Measurements from ENCODE around the gene SLC26A9. TPM values are rescaled to one million over a fixed set of nuclear protein-coding genes. Genes with fewer than 3 reads are reported as not detected.

SLC26A9 gene
- total RNA-seq (2021; fragmentation: NEBNext Ultra II Directional; extraction: Animal tissue kit (Norgen Biotek cat#: 25700)): not detected
- long read RNA-seq: 0 reads

DNA sequence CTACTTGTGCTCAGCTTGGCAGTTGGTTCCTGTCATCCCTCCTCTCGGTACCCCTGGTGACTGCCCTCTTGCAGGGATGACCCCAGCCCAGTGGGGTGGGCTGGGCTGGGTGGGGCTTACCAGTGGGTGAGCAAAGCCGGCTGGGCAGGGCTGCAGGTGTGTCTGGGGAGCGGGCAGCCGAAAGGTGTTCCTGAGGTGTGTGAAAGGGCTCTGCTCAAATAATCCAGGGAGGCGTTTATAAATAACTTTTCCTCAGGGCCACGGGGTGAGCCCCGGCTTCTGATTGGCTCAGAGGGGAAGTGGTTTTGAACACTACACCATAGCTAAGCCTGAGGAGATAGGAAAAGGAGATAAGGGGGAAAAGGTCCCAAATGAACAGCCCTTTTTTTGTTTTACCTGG lies at the start of gene SLC26A9:
TSS of gene SLC26A9 (minus strand) at position 212 of the 400 bp plus-strand sequence. CDS start 7,636 bp downstream, outside the sequence.
- Mint-ChIP-seq H3K27me3 (ENCODE audit: insufficient read depth) (peaks cover 47% of the 10 kb centered on the region), H3K4me1 (ENCODE audit: low read depth) (peaks cover 6% of the 10 kb centered on the region; the same call in 1 of the 2 replicates), H3K36me3 (ENCODE audit: low read depth) (no peaks in the 10 kb centered on the region), H3K4me3 (no peak within 1 kb of the TSS), H3K9me3 (no peaks in the 10 kb centered on the region), H3K27ac (no peak within 1 kb of the TSS)
- DNase-seq: no peak
- TF ChIP-seq, protein P1, sequence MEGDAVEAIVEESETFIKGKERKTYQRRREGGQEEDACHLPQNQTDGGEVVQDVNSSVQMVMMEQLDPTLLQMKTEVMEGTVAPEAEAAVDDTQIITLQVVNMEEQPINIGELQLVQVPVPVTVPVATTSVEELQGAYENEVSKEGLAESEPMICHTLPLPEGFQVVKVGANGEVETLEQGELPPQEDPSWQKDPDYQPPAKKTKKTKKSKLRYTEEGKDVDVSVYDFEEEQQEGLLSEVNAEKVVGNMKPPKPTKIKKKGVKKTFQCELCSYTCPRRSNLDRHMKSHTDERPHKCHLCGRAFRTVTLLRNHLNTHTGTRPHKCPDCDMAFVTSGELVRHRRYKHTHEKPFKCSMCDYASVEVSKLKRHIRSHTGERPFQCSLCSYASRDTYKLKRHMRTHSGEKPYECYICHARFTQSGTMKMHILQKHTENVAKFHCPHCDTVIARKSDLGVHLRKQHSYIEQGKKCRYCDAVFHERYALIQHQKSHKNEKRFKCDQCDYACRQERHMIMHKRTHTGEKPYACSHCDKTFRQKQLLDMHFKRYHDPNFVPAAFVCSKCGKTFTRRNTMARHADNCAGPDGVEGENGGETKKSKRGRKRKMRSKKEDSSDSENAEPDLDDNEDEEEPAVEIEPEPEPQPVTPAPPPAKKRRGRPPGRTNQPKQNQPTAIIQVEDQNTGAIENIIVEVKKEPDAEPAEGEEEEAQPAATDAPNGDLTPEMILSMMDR (IDR thresholded peaks at IDR 0.05): no peak

- DNase-seq: no peak
- no peaks in the 10 kb centered on the region for H3K9me3 Mint-ChIP-seq
- H3K27ac Mint-ChIP-seq: no peak overlapping the region
- peaks cover 10% of the 10 kb centered on the region for H3K4me1 Mint-ChIP-seq (ENCODE audit: low read depth)
- peaks cover 6% of the 10 kb centered on the region for H3K27me3 Mint-ChIP-seq (ENCODE audit: insufficient read depth)
- peaks cover 10% of the 10 kb centered on the region for H3K36me3 Mint-ChIP-seq (ENCODE audit: low read depth)
- H3K4me3 Mint-ChIP-seq: no peak overlapping the region
- TF ChIP-seq, protein P1 (IDR thresholded peaks at IDR 0.05): no peak
Observed at GRCh38 chr1:205992218-205992882, 49.1 kb upstream of the SLC26A9 start.

GRCh38 chr1:205991237-205991636 lies 48.0 kb upstream of the SLC26A9 start:
- Mint-ChIP-seq H3K36me3 (ENCODE audit: low read depth) (peaks cover 10% of the 10 kb centered on the region), H3K4me3 (no peak overlapping the region), H3K4me1 (ENCODE audit: low read depth) (peaks cover 10% of the 10 kb centered on the region), H3K9me3 (no peaks in the 10 kb centered on the region), H3K27ac (no peak overlapping the region), H3K27me3 (ENCODE audit: insufficient read depth) (peaks cover 2% of the 10 kb centered on the region; the same call in 1 of the 2 replicates)
- peak; percentile 38 for DNase-seq
- TF ChIP-seq, protein P1 (IDR thresholded peaks at IDR 0.05): no peak

DNA sequence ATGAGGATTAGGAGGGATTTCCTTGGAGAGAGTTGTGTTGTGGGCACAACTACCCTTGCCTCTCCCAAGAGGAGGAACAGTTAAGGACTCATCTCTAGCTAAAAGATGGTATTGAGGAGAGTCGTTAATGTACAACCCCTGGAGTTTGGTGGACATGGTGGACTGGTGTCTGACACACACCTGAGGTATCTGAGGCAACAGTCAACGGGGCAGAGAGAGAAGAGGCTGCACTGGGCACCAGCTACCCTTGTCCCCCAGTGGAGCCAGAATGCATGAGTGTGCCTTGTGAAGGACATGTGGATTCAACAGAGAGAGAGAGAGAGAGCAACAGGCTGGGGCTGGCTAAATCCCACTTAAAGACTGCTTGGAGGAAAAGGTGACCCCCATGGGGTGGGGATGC lies 47.0 kb upstream of the SLC26A9 start:
- Mint-ChIP-seq H3K27me3 (ENCODE audit: insufficient read depth) (peaks cover 2% of the 10 kb centered on the region; the same call in 1 of the 2 replicates), H3K4me3 (no peak overlapping the region), H3K4me1 (ENCODE audit: low read depth) (peaks cover 10% of the 10 kb centered on the region), H3K27ac (no peak overlapping the region), H3K9me3 (no peaks in the 10 kb centered on the region), H3K36me3 (ENCODE audit: low read depth) (peaks cover 10% of the 10 kb centered on the region)
- no peak for DNase-seq
- TF ChIP-seq, protein P1 (IDR thresholded peaks at IDR 0.05): no peak

DNA sequence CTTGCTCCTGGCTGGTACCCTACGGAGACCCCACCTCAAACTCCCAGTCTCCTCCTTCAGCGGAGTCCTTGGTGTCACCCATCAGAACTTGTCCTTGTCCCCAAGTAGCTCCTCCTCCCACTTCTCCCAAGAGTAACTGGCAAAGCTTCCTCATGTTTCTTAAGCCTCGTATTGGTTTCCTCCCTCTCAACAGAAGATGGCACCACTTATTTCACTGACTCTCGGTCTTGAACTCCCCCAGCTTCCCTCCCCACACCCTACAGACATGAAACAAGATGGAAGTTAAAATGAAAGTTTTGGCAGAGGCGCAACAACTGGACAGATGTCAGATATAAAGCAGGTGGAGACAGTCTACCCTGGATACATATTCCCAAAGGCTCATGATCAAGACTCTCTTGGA lies 46.5 kb upstream of the SLC26A9 start:
- Mint-ChIP-seq H3K9me3 (no peaks in the 10 kb centered on the region), H3K27ac (no peak overlapping the region), H3K36me3 (ENCODE audit: low read depth) (peaks cover 10% of the 10 kb centered on the region), H3K27me3 (ENCODE audit: insufficient read depth) (peaks cover 2% of the 10 kb centered on the region; the same call in 1 of the 2 replicates), H3K4me3 (no peak overlapping the region), H3K4me1 (ENCODE audit: low read depth) (peaks cover 10% of the 10 kb centered on the region)
- no peak for DNase-seq
- TF ChIP-seq, protein P1 (IDR thresholded peaks at IDR 0.05): no peak
